Measurements from ENCODE around the gene PHYH.

Gene PHYH

GRCh38 chr10:13231190-13231589 lies 68.7 kb downstream of the PHYH start:
- TF ChIP-seq CTCF (IDR thresholded peaks at IDR 0.05; ENCODE audit: insufficient read depth, low read depth, low read length, missing control alignments) = no peak
- DNase-seq (ENCODE audit: low read depth) = no peak
- no peak overlapping the region for H3K4me3 ChIP-seq (ENCODE audit: low read length)
